ENCODE results near the gene KCNAB1. TPM values are rescaled to one million over a fixed set of nuclear protein-coding genes. Genes with fewer than 3 reads are reported as not detected.

KCNAB1 gene
- total and polyA plus RNA-seq, 4 experiments from 2014 or later, result 0.40 to 0.58 TPM; not detected in 2

DNA sequence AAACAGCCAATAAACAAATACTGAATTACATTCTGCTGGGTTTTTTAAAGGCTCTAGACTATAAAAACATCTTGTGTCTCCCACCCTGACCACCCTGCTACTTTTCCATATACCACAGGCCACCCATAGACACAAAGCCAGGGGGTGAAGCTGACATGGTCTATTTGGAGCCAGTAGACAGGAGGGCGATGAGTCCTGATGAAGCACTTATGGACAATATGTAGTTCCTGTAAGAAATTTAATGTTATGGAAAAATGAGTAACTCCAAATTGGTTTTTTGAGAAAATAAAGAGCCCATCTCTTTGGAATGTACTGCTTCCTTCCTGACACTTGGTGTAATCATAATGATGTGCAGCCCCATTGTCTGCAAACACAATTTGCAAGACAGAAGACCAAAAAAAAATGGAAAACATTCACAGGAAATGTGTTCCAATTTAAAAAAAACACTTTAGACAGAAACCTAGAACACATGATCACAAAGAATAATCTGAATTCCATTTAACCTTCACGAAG is 422.7 kb downstream of the KCNAB1 start:
- no peaks in the 10 kb centered on the region for H3K9me3 ChIP-seq (ENCODE audit: control insufficient read depth in 1 of 2, low read length in 2 of 2)
- ChIA-PET CTCF (ENCODE audit: partially characterized antibody) (interaction anchor here (0.7 to 6.6 kb wide), 15 partner anchors 9 to 659 kb away, joined by 3 to 78 read pairs (median 6); partner anchors contain the start of gene SSR3), POLR2A (ENCODE audit: partially characterized antibody) (interaction anchor here (0.6 to 1.7 kb wide), 6 partner anchors 12 to 585 kb away, joined by 3 to 9 read pairs (median 4); partner anchors contain the start of genes SSR3 and TIPARP)
- intact Hi-C loops (cut with micrococcal nuclease), result loop anchor here (5.0 to 10.0 kb wide), 2 partner anchors 498 to 594 kb away; no protein-coding TSS in a partner anchor
- H3K27me3 ChIP-seq (ENCODE audit: insufficient read depth, low read length), result no peaks in the 10 kb centered on the region
- H3K4me3 ChIP-seq (ENCODE audit: low read length in 2 of 2), result no peak overlapping the region
- H3K4me1 Mint-ChIP-seq, result peaks cover 13 to 25% (median 19%) of the 10 kb centered on the region in 4 donors
- H3K27ac ChIP-seq (ENCODE audit: low read depth, low read length), result no peak overlapping the region
- peaks cover 5% of the 10 kb centered on the region for H3K4me1 ChIP-seq (ENCODE audit: insufficient read depth, low read length)
- no peaks in the 10 kb centered on the region for H3K27me3 Mint-ChIP-seq
- peak overlapping the region in 3 of 7 donors; percentile 60 to 76 (median 72) for H3K27ac Mint-ChIP-seq
- DNase-seq, result no peak
- peaks cover 39 to 81% of the 10 kb centered on the region in 2 donors for H3K36me3 Mint-ChIP-seq
- H3K4me3 Mint-ChIP-seq, result no peak overlapping the region
- H3K36me3 ChIP-seq (ENCODE audit: insufficient read depth, low read length), result peaks cover 53% of the 10 kb centered on the region
- H3K9me3 Mint-ChIP-seq, result no peaks in the 10 kb centered on the region

DNA sequence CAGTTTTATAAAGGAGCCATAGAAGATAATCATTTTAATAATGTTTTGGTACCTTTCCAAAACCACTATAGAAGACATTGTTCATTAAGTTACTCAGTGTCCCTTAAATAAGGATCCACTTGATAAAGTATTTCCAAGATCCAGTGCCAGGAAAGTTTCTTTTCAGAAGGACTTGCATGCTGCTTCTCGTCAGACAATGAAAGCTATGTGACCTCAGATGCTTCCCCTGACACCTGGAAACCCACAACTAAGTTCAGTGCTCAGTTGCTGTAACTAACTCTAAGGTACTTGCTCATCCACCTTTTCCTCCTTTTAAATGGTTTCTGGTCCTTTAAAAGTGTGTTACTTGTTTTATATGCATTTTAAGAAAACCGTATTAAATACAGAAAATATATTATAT is 427.3 kb downstream of the KCNAB1 start:
- ChIA-PET CTCF (ENCODE audit: partially characterized antibody) (interaction anchor here (1.1 to 1.5 kb wide), 2 partner anchors 12 to 38 kb away, joined by 3 to 4 read pairs; no protein-coding TSS in a partner anchor), POLR2A (ENCODE audit: partially characterized antibody) (interaction anchor here (1.8 to 1.9 kb wide), 2 partner anchors 8 to 23 kb away, joined by 4 to 5 read pairs; partner anchors contain the start of gene SSR3)
- Mint-ChIP-seq H3K27me3 (no peaks in the 10 kb centered on the region), H3K36me3 (peaks cover 53 to 91% of the 10 kb centered on the region in 2 donors), H3K4me3 (no peak overlapping the region), H3K4me1 (peaks cover 32 to 53% (median 43%) of the 10 kb centered on the region in 4 donors), H3K27ac (peak overlapping the region in 3 of 7 donors; percentile 20 to 84 (median 40)), H3K9me3 (no peaks in the 10 kb centered on the region)
- Histone ChIP-seq H3K36me3 (ENCODE audit: insufficient read depth, low read length) (peaks cover 53% of the 10 kb centered on the region), H3K27ac (ENCODE audit: low read depth, low read length) (no peak overlapping the region), H3K27me3 (ENCODE audit: insufficient read depth, low read length) (no peaks in the 10 kb centered on the region), H3K4me3 (ENCODE audit: low read length in 2 of 2) (no peak overlapping the region), H3K4me1 (ENCODE audit: insufficient read depth, low read length) (peaks cover 20% of the 10 kb centered on the region), H3K9me3 (ENCODE audit: control insufficient read depth in 1 of 2, low read length in 2 of 2) (no peaks in the 10 kb centered on the region)
- no peak for DNase-seq
- intact Hi-C loops (cut with micrococcal nuclease), result loop anchor here (10.0 kb wide), 1 partner anchor 503 kb away; no protein-coding TSS in a partner anchor

GRCh38 chr3:156548041-156548687 is 427.8 kb downstream of the KCNAB1 start:
- Mint-ChIP-seq H3K36me3 (peaks cover 48 to 92% of the 10 kb centered on the region in 2 donors), H3K27ac (peak overlapping the region in 3 of 7 donors; percentile 8 to 9 (median 9))
- CTCF ChIA-PET (ENCODE audit: partially characterized antibody), result interaction anchor here (1.1 to 1.5 kb wide), 2 partner anchors 11 to 31 kb away, joined by 3 to 4 read pairs; no protein-coding TSS in a partner anchor

DNA sequence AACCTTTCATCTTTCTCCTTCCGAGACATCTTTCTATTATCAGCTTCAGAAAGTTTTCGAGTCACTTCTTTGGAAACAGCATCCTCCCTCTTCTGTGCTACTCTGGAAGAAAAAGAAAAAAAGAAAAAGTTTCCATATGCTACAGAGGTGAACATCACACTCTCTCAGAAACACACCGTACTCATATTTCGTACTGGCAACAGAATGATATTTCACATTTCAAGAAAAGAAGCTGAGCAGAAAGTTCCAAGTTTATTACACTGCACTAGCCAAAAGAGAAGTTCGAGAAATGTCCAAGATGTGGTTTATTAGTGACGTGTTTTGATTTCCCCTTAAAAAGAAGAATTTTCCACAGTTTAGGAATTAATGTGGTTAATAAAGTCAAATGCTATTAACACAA is 428.5 kb downstream of the KCNAB1 start:
- no peak overlapping the region for H3K4me3 ChIP-seq (ENCODE audit: low read length in 2 of 2)
- H3K36me3 ChIP-seq (ENCODE audit: insufficient read depth, low read length), result peaks cover 45% of the 10 kb centered on the region

More at GRCh38 chr3:156548041-156548687, 427.8 kb downstream of the KCNAB1 start:
- no peaks in the 10 kb centered on the region for H3K9me3 Mint-ChIP-seq
- Histone ChIP-seq H3K4me1 (ENCODE audit: insufficient read depth, low read length) (peaks cover 26% of the 10 kb centered on the region), H3K9me3 (ENCODE audit: control insufficient read depth in 1 of 2, low read length in 2 of 2) (no peaks in the 10 kb centered on the region), H3K27me3 (ENCODE audit: insufficient read depth, low read length) (no peaks in the 10 kb centered on the region), H3K4me3 (ENCODE audit: low read length in 2 of 2) (no peak overlapping the region), H3K27ac (ENCODE audit: low read depth, low read length) (no peak overlapping the region), H3K36me3 (ENCODE audit: insufficient read depth, low read length) (peaks cover 52% of the 10 kb centered on the region)
- POLR2A ChIA-PET (ENCODE audit: partially characterized antibody), result interaction anchor here (1.8 kb wide), 1 partner anchor 24 kb away, joined by 4 read pairs; no protein-coding TSS in a partner anchor
- intact Hi-C loops (cut with micrococcal nuclease), result loop anchor here (10.0 kb wide), 1 partner anchor 503 kb away; no protein-coding TSS in a partner anchor
- H3K27me3 Mint-ChIP-seq, result no peaks in the 10 kb centered on the region
- DNase-seq, result no peak
- no peak overlapping the region for H3K4me3 Mint-ChIP-seq
- H3K4me1 Mint-ChIP-seq, result peaks cover 35 to 57% (median 46%) of the 10 kb centered on the region in 4 donors

DNA sequence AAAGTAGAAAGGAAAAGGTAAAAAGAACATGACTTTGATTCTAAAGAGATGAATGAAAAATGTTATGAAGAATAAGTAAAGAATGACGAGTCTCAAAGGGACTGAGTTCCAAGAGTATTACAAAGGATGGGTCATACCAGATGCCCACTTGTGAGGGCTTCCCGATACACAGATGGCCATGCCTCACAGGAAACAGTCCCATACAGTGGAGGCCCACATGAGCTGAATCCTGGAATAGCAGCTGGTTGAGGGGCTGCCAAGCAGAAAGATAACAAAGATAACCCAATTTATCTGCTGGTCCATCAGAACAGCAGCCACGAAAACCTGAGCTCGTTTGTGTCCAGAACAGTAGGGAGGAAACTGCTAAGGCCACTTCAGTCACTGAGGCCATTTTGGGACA is 430.9 kb downstream of the KCNAB1 start:
- Mint-ChIP-seq H3K27me3 (peaks cover 0 to 5% of the 10 kb centered on the region in 2 donors), H3K9me3 (peaks cover 0 to 5% (median 0%) of the 10 kb centered on the region in 8 donors), H3K4me1 (peaks cover 41 to 68% (median 56%) of the 10 kb centered on the region in 4 donors), H3K27ac (peak overlapping the region in 3 of 7 donors; percentile 10 to 75 (median 55)), H3K4me3 (peak overlapping the region in 4 of 8 donors; percentile 8 to 55 (median 28)), H3K36me3 (peaks cover 46 to 81% of the 10 kb centered on the region in 2 donors)
- CTCF ChIA-PET (ENCODE audit: partially characterized antibody), result interaction anchor here (1.2 to 1.9 kb wide), 2 partner anchors 122 to 586 kb away, joined by 3 to 7 read pairs; no protein-coding TSS in a partner anchor
- Histone ChIP-seq H3K27ac (ENCODE audit: low read depth, low read length) (no peak overlapping the region), H3K9me3 (ENCODE audit: control insufficient read depth in 1 of 2, low read length in 2 of 2) (no peaks in the 10 kb centered on the region), H3K27me3 (ENCODE audit: insufficient read depth, low read length) (no peaks in the 10 kb centered on the region), H3K4me3 (ENCODE audit: low read length in 2 of 2) (no peak overlapping the region), H3K4me1 (ENCODE audit: insufficient read depth, low read length) (peaks cover 45% of the 10 kb centered on the region), H3K36me3 (ENCODE audit: insufficient read depth, low read length) (peaks cover 35% of the 10 kb centered on the region)
- POLR2A ChIA-PET (ENCODE audit: partially characterized antibody), result interaction anchor here (0.9 kb wide), 1 partner anchor 124 kb away, joined by 3 read pairs; no protein-coding TSS in a partner anchor
- DNase-seq, result no peak
- intact Hi-C loops (cut with micrococcal nuclease), result no loop called here

More for the DNA sequence above, 428.5 kb downstream of the KCNAB1 start:
- DNase-seq, result no peak
- Mint-ChIP-seq H3K4me3 (no peak overlapping the region), H3K36me3 (peaks cover 48 to 89% of the 10 kb centered on the region in 2 donors), H3K27ac (peak overlapping the region in 1 of 7 donors; percentile 31), H3K9me3 (no peaks in the 10 kb centered on the region), H3K4me1 (peaks cover 41 to 64% (median 52%) of the 10 kb centered on the region in 4 donors), H3K27me3 (no peaks in the 10 kb centered on the region)
- ChIA-PET CTCF (ENCODE audit: partially characterized antibody) (interaction anchor here (0.7 to 1.5 kb wide), 3 partner anchors 8 to 32 kb away, joined by 3 to 4 read pairs (median 3); no protein-coding TSS in a partner anchor), POLR2A (ENCODE audit: partially characterized antibody) (interaction anchor here (1.8 kb wide), 1 partner anchor 25 kb away, joined by 4 read pairs; no protein-coding TSS in a partner anchor)
- Histone ChIP-seq H3K27me3 (ENCODE audit: insufficient read depth, low read length) (no peaks in the 10 kb centered on the region), H3K9me3 (ENCODE audit: control insufficient read depth in 1 of 2, low read length in 2 of 2) (no peaks in the 10 kb centered on the region), H3K4me1 (ENCODE audit: insufficient read depth, low read length) (peaks cover 33% of the 10 kb centered on the region), H3K27ac (ENCODE audit: low read depth, low read length) (no peak overlapping the region)
- intact Hi-C loops (cut with micrococcal nuclease), result loop anchor here (10.0 kb wide), 1 partner anchor 504 kb away; no protein-coding TSS in a partner anchor

- Histone ChIP-seq H3K27ac (ENCODE audit: low read depth, low read length) (no peak overlapping the region), H3K4me3 (ENCODE audit: low read length in 2 of 2) (no peak overlapping the region), H3K27me3 (ENCODE audit: insufficient read depth, low read length) (no peaks in the 10 kb centered on the region), H3K4me1 (ENCODE audit: insufficient read depth, low read length) (peaks cover 42% of the 10 kb centered on the region), H3K36me3 (ENCODE audit: insufficient read depth, low read length) (peaks cover 30% of the 10 kb centered on the region), H3K9me3 (ENCODE audit: control insufficient read depth in 1 of 2, low read length in 2 of 2) (no peaks in the 10 kb centered on the region)
- peaks cover 0 to 5% of the 10 kb centered on the region in 2 donors for H3K27me3 Mint-ChIP-seq
- POLR2A ChIA-PET (ENCODE audit: partially characterized antibody), result no interaction called here
- H3K36me3 Mint-ChIP-seq, result peaks cover 41 to 76% of the 10 kb centered on the region in 2 donors
- peaks cover 37 to 63% (median 52%) of the 10 kb centered on the region in 4 donors for H3K4me1 Mint-ChIP-seq
- peaks cover 0 to 5% (median 0%) of the 10 kb centered on the region in 8 donors for H3K9me3 Mint-ChIP-seq
- H3K27ac Mint-ChIP-seq, result peak overlapping the region in 3 of 7 donors; percentile 5 to 55 (median 6)
- CTCF ChIA-PET (ENCODE audit: partially characterized antibody), result interaction anchor here (1.2 to 1.9 kb wide), 2 partner anchors 122 to 585 kb away, joined by 3 to 7 read pairs; no protein-coding TSS in a partner anchor
- intact Hi-C loops (cut with micrococcal nuclease), result no loop called here
- DNase-seq, result no peak
- peak overlapping the region in 5 of 8 donors; percentile 8 to 50 (median 14) for H3K4me3 Mint-ChIP-seq
Measured at GRCh38 chr3:156551746-156552145, 431.4 kb downstream of the KCNAB1 start.

All from CD4-positive, alpha-beta memory T cell (primary cell).